ENCODE results near the gene ARHGAP26. TPM values are rescaled to one million over a fixed set of nuclear protein-coding genes. Genes with fewer than 3 reads are reported as not detected.
A peak's percentile ranks its signal among the peaks of the same experiment; 100 is the strongest.
"Not testable (repeated sequence)": the region's sequence is repeated elsewhere in the genome, so short reads cannot be mapped to it uniquely, and the experiment has no call there.

The ARHGAP26 gene
- total and polyA plus RNA-seq, 7 donors = 2.5 to 28.7 (median 12.0) TPM

DNA sequence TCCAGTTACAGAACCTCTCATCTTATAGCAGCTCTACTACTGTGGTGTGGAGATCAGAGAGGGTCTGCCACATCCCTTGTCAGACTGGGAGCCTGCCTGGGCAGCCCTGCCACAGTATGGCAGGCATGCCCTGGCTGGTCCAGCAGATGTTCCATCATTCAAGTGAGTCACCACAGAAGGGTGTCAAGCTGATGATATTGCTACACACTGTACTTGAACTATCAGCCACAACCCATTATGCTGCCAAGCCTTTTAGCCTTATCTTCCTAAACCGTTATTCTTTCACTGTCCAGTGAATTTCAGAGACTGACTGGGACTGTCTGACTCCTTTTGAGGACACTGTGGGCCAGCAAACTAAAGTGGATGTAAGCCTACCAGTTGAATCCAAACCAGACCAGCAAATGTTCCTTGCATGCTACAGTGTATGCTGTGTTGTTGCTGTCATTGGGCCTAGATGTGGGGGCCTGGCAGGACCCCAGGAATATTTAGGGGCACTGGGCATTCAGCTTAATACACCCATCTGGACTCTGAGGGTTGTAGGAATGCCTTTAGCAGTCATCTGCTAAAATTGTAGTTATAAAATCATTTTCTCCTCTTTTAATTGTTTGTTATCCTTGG, 430.7 kb downstream of the ARHGAP26 start:
- no peaks in the 10 kb centered on the region for H3K36me3 ChIP-seq (ENCODE audit: insufficient read depth in 1 of 2, low read depth in 1 of 2)
- 11 to 43% (median 31%) methylated on average over 1 of the region's 1 CpG for WGBS, 3 donors
- peak overlapping the region; percentile 75 for H3K27ac ChIP-seq
- DNase-seq = peak; percentile 49 to 74
- no peaks in the 10 kb centered on the region for H3K27me3 ChIP-seq (ENCODE audit: insufficient read depth in 3 of 3, low read length in 2 of 3)
- H3K4me1 ChIP-seq = peaks cover 31% of the 10 kb centered on the region
- H3K4me3 ChIP-seq = no peak overlapping the region
- intact Hi-C loops (cut with DNase I) = no loop called here
- TF ChIP-seq, protein P1, sequence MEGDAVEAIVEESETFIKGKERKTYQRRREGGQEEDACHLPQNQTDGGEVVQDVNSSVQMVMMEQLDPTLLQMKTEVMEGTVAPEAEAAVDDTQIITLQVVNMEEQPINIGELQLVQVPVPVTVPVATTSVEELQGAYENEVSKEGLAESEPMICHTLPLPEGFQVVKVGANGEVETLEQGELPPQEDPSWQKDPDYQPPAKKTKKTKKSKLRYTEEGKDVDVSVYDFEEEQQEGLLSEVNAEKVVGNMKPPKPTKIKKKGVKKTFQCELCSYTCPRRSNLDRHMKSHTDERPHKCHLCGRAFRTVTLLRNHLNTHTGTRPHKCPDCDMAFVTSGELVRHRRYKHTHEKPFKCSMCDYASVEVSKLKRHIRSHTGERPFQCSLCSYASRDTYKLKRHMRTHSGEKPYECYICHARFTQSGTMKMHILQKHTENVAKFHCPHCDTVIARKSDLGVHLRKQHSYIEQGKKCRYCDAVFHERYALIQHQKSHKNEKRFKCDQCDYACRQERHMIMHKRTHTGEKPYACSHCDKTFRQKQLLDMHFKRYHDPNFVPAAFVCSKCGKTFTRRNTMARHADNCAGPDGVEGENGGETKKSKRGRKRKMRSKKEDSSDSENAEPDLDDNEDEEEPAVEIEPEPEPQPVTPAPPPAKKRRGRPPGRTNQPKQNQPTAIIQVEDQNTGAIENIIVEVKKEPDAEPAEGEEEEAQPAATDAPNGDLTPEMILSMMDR (IDR thresholded peaks at IDR 0.05) = no peak
- ATAC-seq = peak; percentile 98 to 100 (median 98)
- H3K9me3 ChIP-seq = no peaks in the 10 kb centered on the region

DNA sequence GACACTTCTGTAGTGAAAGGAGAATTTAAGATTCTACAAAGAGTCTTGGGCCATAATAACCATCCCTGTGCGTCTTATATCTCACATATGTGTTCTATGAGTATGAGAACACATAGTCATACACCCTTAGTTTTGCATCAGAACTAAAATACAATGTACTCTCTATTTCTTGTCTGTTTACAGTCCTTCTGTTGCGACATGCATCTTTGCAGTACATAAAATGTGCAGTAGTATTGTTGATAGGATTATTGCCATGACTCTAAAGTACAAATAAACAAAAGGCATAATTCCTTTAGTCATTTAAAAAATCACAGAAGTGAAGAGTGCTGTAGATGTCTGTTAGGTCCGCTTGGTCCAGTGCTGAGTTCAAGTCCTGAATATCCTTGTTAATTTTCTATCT, 431.4 kb downstream of the ARHGAP26 start:
- no peaks in the 10 kb centered on the region for H3K9me3 ChIP-seq
- 95 to 98% (median 96%) methylated on average over 3 of the region's 3 CpGs for WGBS, 3 donors
- TF ChIP-seq, protein P1 (IDR thresholded peaks at IDR 0.05) = no peak
- DNase-seq (no peak), ATAC-seq (no peak)
- peaks cover 37% of the 10 kb centered on the region for H3K4me1 ChIP-seq
- no peaks in the 10 kb centered on the region for H3K27me3 ChIP-seq (ENCODE audit: insufficient read depth in 3 of 3, low read length in 2 of 3)
- intact Hi-C loops (cut with DNase I) = no loop called here
- no peaks in the 10 kb centered on the region for H3K36me3 ChIP-seq (ENCODE audit: insufficient read depth in 1 of 2, low read depth in 1 of 2)
- H3K27ac ChIP-seq = peak overlapping the region; percentile 75
- no peak overlapping the region for H3K4me3 ChIP-seq

- peaks cover 46% of the 10 kb centered on the region for H3K4me1 ChIP-seq
- H3K27me3 ChIP-seq (ENCODE audit: insufficient read depth in 3 of 3, low read length in 2 of 3); H3K27ac ChIP-seq; H3K9me3 ChIP-seq; DNase-seq; H3K36me3 ChIP-seq (ENCODE audit: insufficient read depth in 1 of 2, low read depth in 1 of 2); H3K4me3 ChIP-seq; intact Hi-C loops (cut with DNase I); ATAC-seq: not testable (repeated sequence)
- WGBS, 3 donors = 91 to 98% (median 97%) methylated on average over 4 of the region's 4 CpGs
These were observed 433.3 kb downstream of the ARHGAP26 start for GRCh38 chr5:143203301-143203956.

GRCh38 chr5:143204474-143205246, 434.5 kb downstream of the ARHGAP26 start:
- 63 to 70% (median 64%) methylated on average over 7 of the region's 7 CpGs for WGBS, 3 donors
- H3K9me3 ChIP-seq = no peaks in the 10 kb centered on the region
- intact Hi-C loops (cut with DNase I) = no loop called here
- TF ChIP-seq, protein P1 (IDR thresholded peaks at IDR 0.05) = no peak
- DNase-seq = no peak
- no peak overlapping the region for H3K4me3 ChIP-seq
- no peaks in the 10 kb centered on the region for H3K27me3 ChIP-seq (ENCODE audit: insufficient read depth in 3 of 3, low read length in 2 of 3)
- H3K4me1 ChIP-seq = peaks cover 47% of the 10 kb centered on the region
- ATAC-seq = no peak
- H3K36me3 ChIP-seq (ENCODE audit: insufficient read depth in 1 of 2, low read depth in 1 of 2) = no peaks in the 10 kb centered on the region
- peak overlapping the region; percentile 19 for H3K27ac ChIP-seq

DNA sequence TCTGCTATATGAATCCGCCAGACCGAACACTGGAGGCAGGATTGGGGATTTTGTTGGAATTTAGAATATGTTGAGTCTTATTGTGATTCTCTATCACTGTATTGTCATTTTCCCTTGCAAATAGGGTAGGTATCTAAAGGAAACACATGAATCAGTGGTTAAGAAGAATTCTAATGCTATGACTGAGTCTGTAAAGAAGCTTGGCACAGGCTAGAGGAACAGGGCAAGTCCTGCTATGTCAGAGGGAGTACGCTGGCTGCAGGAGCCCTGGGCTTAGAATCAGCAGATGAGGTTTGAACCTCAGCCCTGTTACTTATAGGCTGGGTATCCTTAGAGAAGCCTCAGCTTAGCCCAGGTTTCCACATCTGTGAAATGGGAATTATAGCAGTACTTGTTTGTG, 435.2 kb downstream of the ARHGAP26 start:
- Histone ChIP-seq H3K27ac (peak overlapping the region; percentile 19), H3K4me3 (no peak overlapping the region), H3K4me1 (peaks cover 43% of the 10 kb centered on the region), H3K27me3 (ENCODE audit: insufficient read depth in 3 of 3, low read length in 2 of 3) (no peaks in the 10 kb centered on the region), H3K36me3 (ENCODE audit: insufficient read depth in 1 of 2, low read depth in 1 of 2) (no peaks in the 10 kb centered on the region), H3K9me3 (no peaks in the 10 kb centered on the region)
- DNase-seq (no peak), ATAC-seq (peak; percentile 46 to 84 (median 78))
- intact Hi-C loops (cut with DNase I) = no loop called here
- TF ChIP-seq, protein P1 (IDR thresholded peaks at IDR 0.05) = no peak
- 70 to 79% (median 78%) methylated on average over 3 of the region's 3 CpGs for WGBS, 3 donors
